Skeletal muscle tissue (tissue), 4 donors: ENCODE results near the gene MLYCD. TPM values are rescaled to one million over a fixed set of nuclear protein-coding genes. Genes with fewer than 3 reads are reported as not detected.
"Not testable (repeated sequence)": the region's sequence is repeated elsewhere in the genome, so short reads cannot be mapped to it uniquely, and the experiment has no call there.

Source experiments
- H3K27ac ChIP-seq: one replicate; pipeline ENCODE4 v1.7.0; 2013; ENCODE audit warnings: mild to moderate bottlenecking, low read depth, low read length, inconsistent platforms
- H3K27me3 ChIP-seq, 3 donors: one replicate each; pipeline ENCODE4 v1.7.0; 2013; ENCODE audit warnings: low read length in 3 of 3; ENCODE audit not compliant: control insufficient read depth in 3 of 3, insufficient read depth in 3 of 3
- H3K36me3 ChIP-seq, 3 donors: one replicate each; pipeline ENCODE4 v1.7.0; 2013; ENCODE audit warnings: low read length in 3 of 3; ENCODE audit not compliant: control insufficient read depth in 3 of 3, insufficient read depth in 3 of 3
- H3K4me1 ChIP-seq, 3 donors: one replicate each; pipeline ENCODE4 v1.7.0; 2013; ENCODE audit warnings: low read length in 3 of 3, mild to moderate bottlenecking in 3 of 3; ENCODE audit not compliant: control insufficient read depth in 3 of 3, insufficient read depth in 3 of 3
- H3K4me3 ChIP-seq, 3 donors: one replicate each; pipeline ENCODE4 v1.7.0; 2013; ENCODE audit warnings: low read length in 3 of 3
- H3K9ac ChIP-seq, 3 donors: one replicate each; pipeline ENCODE4 v1.7.0; 2013; ENCODE audit warnings: low read length in 3 of 3, mild to moderate bottlenecking in 3 of 3, moderate library complexity in 2 of 3, low read depth in 1 of 3
- H3K9me3 ChIP-seq, 3 donors: one replicate each; pipeline ENCODE4 v1.7.0; 2013; ENCODE audit warnings: low read length in 3 of 3; ENCODE audit not compliant: control insufficient read depth in 3 of 3
- total RNA-seq: library from RNA; depleted of rRNA; stranded (reverse); fragments of >200 nt; gene quantifications from one replicate; pipeline ENCODE4 v1.2.3, GENCODE V29; 2014
- donor health status: Osteomylitis.

MLYCD gene
- total RNA-seq, 1 donor from 2014 or later, result 3.1 TPM

- Histone ChIP-seq H3K27me3 (peaks cover under 1 to 6% (median 5%) of the 10 kb centered on the region in 3 donors), H3K9me3 (no peaks in the 10 kb centered on the region), H3K4me1 (no peaks in the 10 kb centered on the region), H3K4me3 (no peak overlapping the region), H3K9ac (no peak overlapping the region), H3K27ac (no peak overlapping the region), H3K36me3 (no peaks in the 10 kb centered on the region)
These were observed 46.7 kb downstream of the MLYCD start for GRCh38 chr16:83945587-83945986.

GRCh38 chr16:83946154-83946780 is 47.4 kb downstream of the MLYCD start:
- Histone ChIP-seq H3K36me3 (no peaks in the 10 kb centered on the region), H3K9ac (no peak overlapping the region), H3K27ac (no peak overlapping the region), H3K4me3 (no peak overlapping the region), H3K4me1 (no peaks in the 10 kb centered on the region), H3K9me3 (no peaks in the 10 kb centered on the region), H3K27me3 (peaks cover 0 to 6% (median 0%) of the 10 kb centered on the region in 3 donors)

- Histone ChIP-seq H3K9me3 (no peaks in the 10 kb centered on the region), H3K27me3 (peaks cover 0 to under 1% (median 0%) of the 10 kb centered on the region in 3 donors), H3K27ac (no peak overlapping the region), H3K9ac (no peak overlapping the region), H3K4me3 (no peak overlapping the region), H3K36me3 (no peaks in the 10 kb centered on the region), H3K4me1 (no peaks in the 10 kb centered on the region)
These were observed 48.1 kb downstream of the MLYCD start for GRCh38 chr16:83946781-83947566.

GRCh38 chr16:83947642-83948234 is 48.8 kb downstream of the MLYCD start:
- peaks cover 5 to 6% (median 5%) of the 10 kb centered on the region in 3 donors for H3K4me1 ChIP-seq
- no peaks in the 10 kb centered on the region for H3K9me3 ChIP-seq
- no peak overlapping the region for H3K27ac ChIP-seq
- no peak overlapping the region for H3K4me3 ChIP-seq
- H3K9ac ChIP-seq, result no peak overlapping the region
- H3K27me3 ChIP-seq, result no peaks in the 10 kb centered on the region
- H3K36me3 ChIP-seq, result no peaks in the 10 kb centered on the region

GRCh38 chr16:83948914-83949723 is 50.2 kb downstream of the MLYCD start:
- no peaks in the 10 kb centered on the region for H3K36me3 ChIP-seq
- no peaks in the 10 kb centered on the region for H3K27me3 ChIP-seq
- no peak overlapping the region for H3K9ac ChIP-seq
- H3K4me3 ChIP-seq, result no peak overlapping the region
- no peak overlapping the region for H3K27ac ChIP-seq
- no peaks in the 10 kb centered on the region for H3K9me3 ChIP-seq
- peaks cover 15 to 18% (median 17%) of the 10 kb centered on the region in 3 donors for H3K4me1 ChIP-seq

- H3K27me3 ChIP-seq, result no peaks in the 10 kb centered on the region
- H3K9me3 ChIP-seq, result no peaks in the 10 kb centered on the region
- no peak overlapping the region for H3K27ac ChIP-seq
- no peak overlapping the region for H3K9ac ChIP-seq
- H3K4me3 ChIP-seq, result no peak overlapping the region
- H3K4me1 ChIP-seq, result peaks cover 20 to 24% (median 22%) of the 10 kb centered on the region in 3 donors
- H3K36me3 ChIP-seq, result no peaks in the 10 kb centered on the region
These were observed 50.7 kb downstream of the MLYCD start for GRCh38 chr16:83949724-83950001.

- H3K27me3 ChIP-seq, H3K36me3 ChIP-seq, H3K9ac ChIP-seq, H3K9me3 ChIP-seq, H3K27ac ChIP-seq, H3K4me3 ChIP-seq: not testable (repeated sequence)
- H3K4me1 ChIP-seq, result peaks cover 33 to 36% (median 33%) of the 10 kb centered on the region in 3 donors
These were observed 52.0 kb downstream of the MLYCD start for GRCh38 chr16:83950862-83951399.

GRCh38 chr16:83951544-83951943 is 52.6 kb downstream of the MLYCD start:
- no peak overlapping the region for H3K4me3 ChIP-seq
- H3K36me3 ChIP-seq, result peaks cover 4 to 7% (median 5%) of the 10 kb centered on the region in 3 donors
- no peaks in the 10 kb centered on the region for H3K9me3 ChIP-seq
- H3K4me1 ChIP-seq, result peaks cover 37 to 42% (median 39%) of the 10 kb centered on the region in 3 donors
- H3K27me3 ChIP-seq, result no peaks in the 10 kb centered on the region
- H3K9ac ChIP-seq, result no peak overlapping the region
- H3K27ac ChIP-seq, result no peak overlapping the region

- peak overlapping the region; percentile 99 for H3K27ac ChIP-seq
- H3K4me1 ChIP-seq, result peaks cover 37 to 49% (median 41%) of the 10 kb centered on the region in 3 donors
- H3K4me3 ChIP-seq, result peak overlapping the region; percentile 56 to 86 (median 81)
- peaks cover 4 to 7% (median 6%) of the 10 kb centered on the region in 3 donors for H3K36me3 ChIP-seq
- no peaks in the 10 kb centered on the region for H3K27me3 ChIP-seq
- peak overlapping the region in 2 of 3 donors; percentile 95 to 96 for H3K9ac ChIP-seq
- H3K9me3 ChIP-seq, result no peaks in the 10 kb centered on the region
These were observed 53.6 kb downstream of the MLYCD start for GRCh38 chr16:83952587-83952939.
